CD1c-positive myeloid dendritic cell (primary cell): ENCODE results near the gene AKR1C8.
"Not testable (repeated sequence)": the region's sequence is repeated elsewhere in the genome, so short reads cannot be mapped to it uniquely, and the experiment has no call there.

Experiments used
- DNase-seq: peaks from one replicate; pipeline ENCODE4 v3.0.0-alpha.2; 2016; ENCODE audit errors: extremely low spot score

The AKR1C8 gene

GRCh38 chr10:5184987-5185775 is at the start of gene AKR1C8:
Gene AKR1C8, minus strand, starts transcription at chr10:5185150. Its CDS starts 46 bp downstream, at chr10:5185104.
- no peak for DNase-seq

DNA sequence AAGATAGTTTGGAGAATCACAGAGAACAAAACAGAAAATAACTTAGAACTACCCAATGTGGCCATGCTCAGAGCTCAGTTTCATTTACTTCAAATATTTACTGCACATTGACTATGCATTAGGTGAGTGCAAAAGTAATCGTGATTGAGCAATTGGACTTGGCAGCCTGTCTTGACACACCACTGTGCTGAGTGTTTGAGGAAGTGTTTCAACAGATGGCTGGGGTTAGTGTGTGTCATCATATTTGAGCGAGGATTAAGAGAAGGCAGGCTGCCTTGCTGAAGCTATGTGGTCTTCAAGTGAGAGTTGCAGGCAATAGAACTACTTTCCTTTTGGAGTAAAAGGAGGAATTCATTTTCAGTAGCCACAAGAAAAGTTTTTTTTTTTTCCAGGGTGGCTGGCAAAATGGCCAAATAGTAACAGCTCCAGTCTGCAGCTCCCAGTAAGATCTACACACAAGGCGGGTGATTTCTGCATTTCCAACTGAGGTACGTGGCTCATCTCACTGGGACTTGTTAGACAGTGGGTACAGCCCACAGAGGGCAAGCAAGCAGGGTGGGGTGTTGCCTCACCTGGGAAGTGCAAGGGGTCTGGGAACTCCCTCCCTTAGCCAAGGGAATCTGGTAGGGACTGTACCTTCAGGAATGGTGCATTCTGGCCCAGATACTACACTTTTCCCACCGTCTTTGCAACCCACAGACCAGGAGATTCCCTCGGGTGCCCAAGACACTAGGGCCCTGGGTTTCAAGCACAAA is 49.3 kb upstream of the AKR1C8 start:
- peak; percentile 78 for DNase-seq

- DNase-seq: no peak
These were observed 48.4 kb upstream of the AKR1C8 start for GRCh38 chr10:5233324-5233723.

- DNase-seq: no peak
These were observed 44.1 kb upstream of the AKR1C8 start for GRCh38 chr10:5229019-5229418.

- not testable (repeated sequence) for DNase-seq
These were observed 38.0 kb upstream of the AKR1C8 start for GRCh38 chr10:5222942-5223341.

- no peak for DNase-seq
These were observed 34.3 kb upstream of the AKR1C8 start for GRCh38 chr10:5219262-5219661.

DNA sequence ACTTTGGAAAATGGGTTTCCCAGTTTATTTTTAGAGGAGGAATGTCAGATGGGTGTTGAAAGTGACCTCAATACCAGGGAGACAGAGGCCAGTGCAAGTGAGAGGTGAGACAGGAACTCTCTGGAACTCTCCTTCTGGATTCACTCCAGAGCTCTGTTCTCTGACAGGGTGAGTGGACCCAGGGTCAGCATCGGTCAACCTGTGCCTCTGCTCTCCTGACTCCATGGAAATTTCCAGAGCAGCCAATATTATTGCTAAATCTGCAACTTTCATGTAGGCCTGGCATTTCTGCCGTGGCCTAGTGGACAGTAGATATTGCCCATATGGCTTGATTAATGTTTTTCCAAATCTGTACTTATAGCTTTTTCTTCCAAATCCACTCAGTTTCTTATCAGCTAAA is 31.9 kb upstream of the AKR1C8 start:
- no peak for DNase-seq

DNA sequence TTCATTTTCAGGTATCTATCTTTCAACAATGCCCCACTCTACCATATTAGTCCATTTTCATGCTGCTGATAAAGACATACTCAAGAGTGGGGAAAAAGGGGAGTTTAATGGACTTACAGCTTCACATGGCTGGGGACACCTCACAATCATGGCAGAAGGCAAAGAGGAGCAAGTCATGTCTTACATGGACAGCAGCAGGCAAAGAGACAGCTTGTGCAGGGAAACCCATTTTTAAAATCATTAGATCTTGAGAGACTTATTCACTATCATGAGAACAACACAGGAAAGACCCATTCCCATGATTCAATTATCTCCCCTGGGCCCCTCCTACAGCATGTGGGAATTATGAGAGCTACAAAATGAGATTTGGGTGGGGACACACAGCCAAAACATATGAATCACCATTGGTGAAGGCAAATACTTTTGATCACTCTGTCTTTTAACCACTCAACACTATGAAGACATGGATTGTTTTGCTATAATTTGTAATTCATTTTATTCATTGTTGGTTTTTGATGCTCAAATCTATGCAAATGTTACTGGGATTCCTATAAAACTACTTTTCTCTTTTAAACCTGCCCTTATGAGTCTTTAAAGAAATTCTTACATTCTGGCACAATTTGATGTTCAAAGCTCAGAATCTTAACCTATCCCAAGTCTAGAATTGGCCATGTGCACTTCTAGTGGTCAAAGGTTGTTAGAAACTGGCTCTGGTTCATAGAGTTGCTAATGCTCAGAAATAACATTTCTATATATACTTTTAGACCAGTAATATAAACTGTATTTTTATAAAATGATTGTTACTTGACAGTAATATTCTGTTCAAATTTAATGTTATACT is 27.0 kb upstream of the AKR1C8 start:
- DNase-seq: no peak

GRCh38 chr10:5210261-5210660 is 25.3 kb upstream of the AKR1C8 start:
- DNase-seq: not testable (repeated sequence)

DNA sequence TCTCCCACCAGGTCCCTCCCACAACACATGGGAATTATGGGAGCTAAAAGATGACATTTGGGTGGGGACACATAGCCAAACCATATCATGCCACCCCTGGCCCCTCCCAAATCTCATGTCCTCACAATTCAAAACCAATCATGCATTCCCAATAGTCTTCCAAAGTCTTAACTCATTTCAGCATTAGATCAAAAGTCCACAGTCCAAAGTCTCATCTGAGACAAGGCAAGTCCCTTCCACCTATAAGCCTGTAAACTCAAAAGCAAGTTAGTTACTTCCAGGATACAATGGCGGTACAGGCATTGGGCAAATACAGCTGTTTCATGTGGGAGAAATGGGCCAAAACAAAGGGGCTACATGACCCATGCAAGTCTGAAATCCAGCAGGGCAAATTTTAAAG is 24.8 kb upstream of the AKR1C8 start:
- not testable (repeated sequence) for DNase-seq

DNA sequence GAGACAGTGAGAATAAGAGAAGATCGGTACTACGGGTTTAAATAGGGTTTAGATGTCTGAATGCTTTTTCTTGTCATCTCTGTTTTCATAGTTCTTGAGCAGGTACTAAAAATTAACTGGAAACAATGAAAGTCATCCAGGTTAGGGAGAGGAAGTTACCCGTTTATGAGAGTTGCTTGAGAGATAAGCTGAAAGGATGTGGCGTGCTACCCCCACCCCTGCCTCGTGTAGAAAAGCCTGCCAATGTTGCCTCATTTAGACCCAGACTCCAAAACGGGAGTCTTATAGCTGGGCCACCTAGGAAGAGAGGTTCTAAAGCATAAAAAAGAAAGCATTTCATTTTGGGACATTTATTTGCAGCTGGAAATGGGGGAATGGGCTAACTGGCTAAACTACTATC is 21.8 kb upstream of the AKR1C8 start:
- no peak for DNase-seq

- no peak for DNase-seq
These were observed 14.4 kb upstream of the AKR1C8 start for GRCh38 chr10:5199398-5199797.

GRCh38 chr10:5198386-5198785 is 13.4 kb upstream of the AKR1C8 start:
- no peak for DNase-seq

GRCh38 chr10:5196702-5197113 is 11.8 kb upstream of the AKR1C8 start, which contains the start of gene AKR1C4:
Gene AKR1C4, plus strand, starts transcription at chr10:5196837. Its CDS starts 31 bp downstream, at chr10:5196868.
- DNase-seq: no peak

DNA sequence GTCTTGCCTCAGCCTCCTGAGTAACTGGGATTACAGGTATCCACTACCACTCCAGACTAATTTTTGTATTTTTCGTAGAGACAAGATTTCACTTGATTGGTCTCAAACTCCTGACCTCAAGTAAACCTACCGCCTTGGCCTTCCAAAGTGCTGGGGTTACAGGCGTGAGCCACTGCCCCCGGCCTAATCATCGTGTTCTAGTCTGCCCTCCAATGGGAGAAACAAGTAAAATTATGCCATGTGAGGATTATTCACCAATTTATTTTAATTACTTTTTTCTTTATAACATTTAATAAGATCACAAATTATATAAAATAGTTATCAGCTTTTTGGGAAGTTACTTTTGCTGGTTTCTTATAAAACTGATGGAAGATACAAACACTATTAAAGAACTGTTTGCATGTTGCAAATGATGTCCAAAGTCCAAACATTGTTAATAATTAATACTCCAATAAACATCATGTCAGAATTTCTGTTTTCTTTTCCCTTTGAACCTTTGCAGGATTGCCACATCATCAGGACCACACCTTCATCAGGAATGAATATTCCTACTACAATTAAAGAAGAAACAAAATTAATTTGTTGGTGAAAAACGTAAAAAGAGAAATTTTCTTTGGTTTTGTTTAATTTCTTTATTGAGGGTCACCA is 10.9 kb upstream of the AKR1C8 start:
- no peak for DNase-seq

GRCh38 chr10:5194431-5194830 is 9.5 kb upstream of the AKR1C8 start:
- DNase-seq: no peak

DNA sequence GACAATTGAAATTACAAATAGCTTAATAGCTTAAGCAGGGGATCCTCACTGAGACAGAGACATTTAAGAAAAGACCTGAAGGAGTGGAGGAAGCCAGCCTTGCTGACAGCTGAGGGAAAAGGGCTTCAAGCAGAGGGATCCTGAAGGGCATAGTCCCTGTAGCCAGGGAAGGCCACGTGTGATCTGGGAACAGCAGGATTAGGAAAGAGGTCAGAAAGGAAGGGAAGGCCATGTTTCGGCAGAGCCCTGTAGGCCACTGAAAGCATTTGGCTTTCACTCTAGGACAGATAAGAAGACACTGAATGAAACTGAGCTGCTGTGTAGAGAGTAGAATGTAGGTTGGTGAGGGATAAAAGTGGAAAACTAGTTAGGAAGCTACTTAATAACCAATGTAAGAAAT is 3.4 kb upstream of the AKR1C8 start:
- DNase-seq: no peak

- DNase-seq: no peak
These were observed 2.9 kb upstream of the AKR1C8 start for GRCh38 chr10:5187867-5188266.

DNA sequence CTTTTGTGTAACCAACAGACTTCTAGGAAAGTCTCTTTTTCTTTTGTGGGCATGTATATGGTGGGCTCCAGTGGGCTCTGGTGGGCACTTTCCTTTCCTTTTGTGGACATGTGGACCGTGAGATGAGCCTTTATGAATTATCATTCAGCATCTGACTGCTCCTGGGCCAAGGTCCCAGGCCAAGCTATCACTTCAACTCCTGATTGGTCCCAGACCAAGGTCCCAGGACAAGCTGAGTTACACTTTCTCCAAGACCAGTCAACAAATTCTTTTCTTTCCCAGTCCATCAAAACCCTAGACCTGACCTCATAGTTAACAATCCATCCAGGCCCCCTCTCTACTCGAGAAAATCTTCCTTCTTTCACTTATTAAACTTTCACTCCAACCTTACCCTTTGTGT is 1.0 kb downstream of the AKR1C8 start:
- no peak for DNase-seq

DNA sequence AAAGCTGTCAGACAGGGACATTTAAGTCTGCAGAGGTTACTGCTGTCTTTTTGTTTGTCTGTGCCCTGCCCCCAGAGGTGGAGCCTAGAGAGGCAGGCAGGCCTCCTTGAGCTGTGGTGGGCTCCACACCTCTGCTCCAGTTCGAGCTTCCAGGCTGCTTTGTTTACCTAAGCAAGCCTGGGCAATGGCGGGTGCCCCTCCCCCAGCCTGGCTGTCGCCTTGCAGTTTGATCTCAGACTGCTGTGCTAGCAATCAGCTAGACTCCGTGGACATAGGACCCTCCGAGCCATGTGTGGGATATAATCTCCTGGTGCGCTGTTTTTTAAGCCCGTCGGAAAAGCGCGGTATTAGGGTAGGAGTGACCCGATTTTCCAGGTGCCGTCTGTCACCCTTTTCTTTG is 4.4 kb downstream of the AKR1C8 start:
- DNase-seq: not testable (repeated sequence)

- DNase-seq: not testable (repeated sequence)
These were observed 9.4 kb downstream of the AKR1C8 start for GRCh38 chr10:5175581-5175980.
